Loucy (cell line): ENCODE data around the gene WEE1.

Experiments
- CTCF ChIP-seq: fragments of 200-600 bp; sonication (generic); conservative IDR thresholded peaks from 2 replicates; pipeline ENCODE4 v1.5.1; 2014; ENCODE audit warnings: mild to moderate bottlenecking, antibody characterized with exemption, low read length
- EZH2phosphoT487 ChIP-seq: fragments of 200-600 bp; IDR thresholded peaks from 2 replicates; pipeline ENCODE4 v1.6.1; 2018; ENCODE audit warnings: antibody characterized with exemption, mild to moderate bottlenecking, moderate library complexity, borderline replicate concordance

DNA sequence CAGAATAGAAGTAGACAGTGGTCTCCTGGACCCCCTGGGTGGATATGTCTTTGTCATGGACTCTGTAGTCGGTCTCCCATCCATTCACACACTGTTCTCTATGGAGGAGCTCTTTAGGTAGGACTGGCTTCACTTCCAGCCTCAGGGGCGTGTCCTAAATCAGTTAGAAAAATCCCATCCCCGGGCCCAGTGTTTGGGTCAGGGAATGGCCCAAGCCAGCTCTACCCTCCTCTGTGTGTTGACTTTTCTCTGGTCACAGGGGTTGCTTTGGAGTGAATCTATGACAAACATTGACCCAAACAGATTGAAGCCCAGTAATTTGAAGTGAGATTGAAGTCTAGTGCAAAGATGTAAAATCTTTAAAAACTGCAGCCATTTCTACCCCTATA, 34.0 kb downstream of the WEE1 start:
- TF ChIP-seq CTCF (no peak), EZH2phosphoT487 (no peak)
